ENCODE results near the gene TPM4.

- TF ChIP-seq CTCF (IDR thresholded peaks at IDR 0.05) (no peak), EZH2 (IDR thresholded peaks at IDR 0.05; ENCODE audit: borderline replicate concordance, insufficient read depth, low read depth, low read length, poor library complexity, severe bottlenecking) (no peak)
Observed at GRCh38 chr19:16117594-16118033, 41.3 kb downstream of the TPM4 start.
